GM21390 (cell line): ENCODE data around the gene TRAF3IP3.

Experiments used
- ATAC-seq: cut with Tn5 transposase; IDR thresholded peaks from one replicate; pipeline ENCODE4 v1.9.1; 2021; ENCODE audit not compliant: unreplicated experiment

The TRAF3IP3 gene

DNA sequence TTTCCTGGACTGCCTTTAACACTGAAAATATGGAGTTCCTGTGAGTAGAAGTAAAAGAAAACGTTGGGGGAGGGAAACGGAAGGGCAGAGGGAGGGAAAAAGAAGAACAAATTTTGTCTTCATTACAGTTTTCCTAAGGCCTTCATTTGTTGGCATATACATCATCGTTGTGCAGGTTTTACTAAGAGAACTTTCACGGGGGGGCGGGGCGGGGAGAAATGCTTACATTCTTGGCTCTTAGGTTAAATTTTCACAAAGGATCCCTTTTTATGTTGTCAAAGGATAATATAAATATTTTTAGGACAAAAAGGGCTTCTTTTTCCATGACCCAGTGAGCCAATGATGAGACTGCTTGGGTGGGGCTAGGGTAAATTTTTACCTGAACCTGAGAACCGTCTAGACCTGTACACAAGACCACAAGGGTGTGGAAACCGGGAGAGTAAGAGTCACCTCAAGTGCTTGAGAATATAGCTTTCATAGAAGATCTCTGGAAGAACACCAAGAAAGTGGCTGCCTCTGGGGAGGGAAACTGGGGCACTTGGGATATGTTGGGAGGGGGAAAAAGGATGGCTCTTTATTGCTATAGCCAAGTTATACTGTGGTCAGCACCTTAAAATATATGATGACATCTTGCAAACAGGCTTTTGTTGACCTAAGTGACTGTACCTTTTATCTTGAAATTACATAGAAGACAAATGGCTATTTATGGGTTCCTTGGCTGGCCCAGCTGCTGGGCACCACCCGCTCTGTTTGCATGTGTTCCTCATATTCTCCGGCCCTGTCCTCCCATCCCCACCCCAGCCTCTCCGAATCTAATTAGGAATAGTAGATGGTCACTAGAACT is 70.0 kb downstream of the TRAF3IP3 start:
- ATAC-seq = no peak

DNA sequence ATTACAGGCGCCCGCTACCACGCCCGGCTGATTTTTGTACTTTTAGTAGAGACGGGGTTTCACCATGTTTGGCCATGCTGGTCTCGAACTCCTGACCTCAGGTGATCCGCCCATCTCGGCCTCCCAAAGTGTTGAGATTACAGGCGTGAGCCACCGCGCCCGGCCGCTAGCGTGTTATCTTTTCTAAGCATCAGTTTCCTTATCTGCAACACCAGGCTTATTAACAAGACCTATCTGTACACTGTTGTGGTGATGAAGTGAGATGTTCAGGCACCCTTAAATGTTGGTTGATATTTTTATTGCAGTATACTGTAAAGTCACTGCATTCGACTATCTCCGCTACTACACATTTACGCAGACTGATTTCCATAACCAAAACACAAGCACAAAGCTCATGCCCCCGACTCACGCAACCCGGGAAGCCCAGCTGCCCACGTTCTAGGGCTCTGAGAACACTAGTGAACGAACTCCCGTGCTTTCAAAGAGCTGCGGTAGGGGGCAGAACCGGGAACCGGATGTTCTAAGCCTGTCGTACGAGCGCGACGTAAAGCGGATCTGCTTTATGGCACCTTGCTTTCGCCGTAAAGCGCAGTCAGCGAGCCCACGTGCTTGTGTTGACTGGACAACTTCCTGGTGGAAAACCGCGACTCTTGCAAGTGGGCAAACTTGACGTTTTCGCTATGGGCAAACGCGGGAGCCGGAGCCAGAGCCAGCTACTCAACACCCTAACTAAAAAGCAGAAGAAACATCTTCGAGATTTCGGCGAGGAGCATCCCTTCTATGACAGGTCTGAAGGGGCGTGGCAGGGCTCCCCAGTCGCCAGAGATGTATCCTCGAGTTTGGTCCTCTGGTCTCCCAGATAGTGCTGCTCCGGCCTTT is 71.8 kb downstream of the TRAF3IP3 start, which contains the start of gene UTP25:
UTP25 (plus strand) TSS at position 589 of the 879 bp plus-strand sequence; CDS start at position 681, 92 bp downstream.
- peak; percentile 91 for ATAC-seq

DNA sequence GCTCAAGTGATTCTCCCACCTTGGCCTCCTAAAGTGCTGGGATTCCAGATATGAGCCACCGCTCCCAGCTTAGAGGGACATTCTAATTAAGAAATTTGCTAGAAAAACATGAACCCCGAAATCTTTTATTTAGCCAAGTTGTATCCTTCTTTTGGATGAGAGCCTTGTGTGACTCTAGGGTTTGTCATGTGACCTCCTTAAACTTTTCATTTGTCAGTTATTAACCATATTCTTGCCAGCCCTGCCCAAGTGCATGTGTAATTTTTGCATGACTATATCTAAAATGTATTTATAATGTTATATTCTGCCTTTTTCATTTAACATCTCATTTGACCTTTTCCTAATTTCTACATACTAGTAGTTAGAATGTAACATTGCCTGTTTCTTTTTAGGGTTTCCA is 73.9 kb downstream of the TRAF3IP3 start:
- ATAC-seq = no peak

DNA sequence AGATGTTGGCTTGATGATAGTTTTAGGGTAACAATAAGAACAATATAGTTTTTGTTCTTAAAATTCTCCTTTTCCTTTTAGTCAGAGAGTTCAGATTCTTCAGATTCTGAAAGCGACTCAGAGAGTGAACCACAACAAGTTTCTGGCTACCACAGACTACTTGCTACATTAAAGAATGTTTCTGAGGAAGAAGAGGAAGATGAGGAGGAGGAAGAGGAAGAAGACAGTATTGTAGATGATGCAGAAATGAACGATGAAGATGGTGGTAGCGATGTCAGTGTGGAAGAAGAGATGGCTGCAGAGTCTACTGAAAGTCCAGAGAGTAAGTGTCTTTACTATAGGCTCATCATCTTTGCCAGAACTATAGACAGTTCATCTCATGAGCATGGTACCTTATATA is 74.9 kb downstream of the TRAF3IP3 start:
- no peak for ATAC-seq

DNA sequence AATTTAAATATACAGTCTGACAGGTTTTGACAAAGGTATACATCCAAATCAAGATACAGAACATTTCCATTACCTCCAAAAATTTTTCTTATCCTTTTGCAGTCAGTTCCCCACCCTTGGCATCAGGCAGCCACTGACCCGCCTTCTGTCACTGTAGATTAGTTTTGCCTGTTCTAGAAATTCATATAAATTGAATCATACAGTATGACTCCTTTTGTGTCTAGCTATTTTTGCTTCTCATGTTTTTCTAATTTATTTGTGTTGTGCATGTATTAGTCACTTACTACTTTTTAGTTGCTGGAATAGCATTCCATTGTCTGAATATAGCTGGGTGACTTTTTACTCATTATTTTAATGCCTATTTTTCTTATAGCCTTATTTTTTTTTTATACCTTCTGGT is 75.8 kb downstream of the TRAF3IP3 start:
- ATAC-seq = no peak
